Brain microvascular endothelial cell (primary cell): ENCODE measurements around the gene CA10.
A peak's percentile ranks its signal among the peaks of the same experiment; 100 is the strongest.

Experiments used
- DNase-seq: peaks from one replicate; pipeline ENCODE4 v3.0.0-alpha.2; 2020
- H3K27ac ChIP-seq: fragments of 250-450 bp; sonication (Bioruptor Pico); 2 replicates; pipeline ENCODE4 v1.5.1; 2020; ENCODE audit warnings: mild to moderate bottlenecking, moderate library complexity
- H3K27me3 ChIP-seq: fragments of 250-450 bp; sonication (Bioruptor Pico); replicated peaks from 2 replicates; pipeline ENCODE4 v1.5.1; 2020; ENCODE audit warnings: mild to moderate bottlenecking
- H3K36me3 ChIP-seq: fragments of 250-450 bp; sonication (Bioruptor Pico); replicated peaks from 2 replicates; pipeline ENCODE4 v1.5.1; 2020; ENCODE audit warnings: mild to moderate bottlenecking
- H3K4me3 ChIP-seq: 2 replicates; pipeline ENCODE4 v1.5.1; 2011; ENCODE audit warnings: low read depth, mild to moderate bottlenecking, control low read depth, low read length, moderate library complexity
- in situ Hi-C: cut with HindIII; loops from 2 replicates; pipeline ENCODE4 v1.10.0; 2017; ENCODE audit warnings: low sequenced_read_pairs, low pct_ligation_motif_present
- TF ChIP-seq, protein P1 (sequence below): IDR thresholded peaks from 2 replicates; pipeline ENCODE4 v1.5.1; 2011; ENCODE audit warnings: low read depth, mild to moderate bottlenecking, moderate library complexity, low read length, control low read depth, inconsistent platforms; ENCODE audit errors: missing control alignments

CA10 gene

DNA sequence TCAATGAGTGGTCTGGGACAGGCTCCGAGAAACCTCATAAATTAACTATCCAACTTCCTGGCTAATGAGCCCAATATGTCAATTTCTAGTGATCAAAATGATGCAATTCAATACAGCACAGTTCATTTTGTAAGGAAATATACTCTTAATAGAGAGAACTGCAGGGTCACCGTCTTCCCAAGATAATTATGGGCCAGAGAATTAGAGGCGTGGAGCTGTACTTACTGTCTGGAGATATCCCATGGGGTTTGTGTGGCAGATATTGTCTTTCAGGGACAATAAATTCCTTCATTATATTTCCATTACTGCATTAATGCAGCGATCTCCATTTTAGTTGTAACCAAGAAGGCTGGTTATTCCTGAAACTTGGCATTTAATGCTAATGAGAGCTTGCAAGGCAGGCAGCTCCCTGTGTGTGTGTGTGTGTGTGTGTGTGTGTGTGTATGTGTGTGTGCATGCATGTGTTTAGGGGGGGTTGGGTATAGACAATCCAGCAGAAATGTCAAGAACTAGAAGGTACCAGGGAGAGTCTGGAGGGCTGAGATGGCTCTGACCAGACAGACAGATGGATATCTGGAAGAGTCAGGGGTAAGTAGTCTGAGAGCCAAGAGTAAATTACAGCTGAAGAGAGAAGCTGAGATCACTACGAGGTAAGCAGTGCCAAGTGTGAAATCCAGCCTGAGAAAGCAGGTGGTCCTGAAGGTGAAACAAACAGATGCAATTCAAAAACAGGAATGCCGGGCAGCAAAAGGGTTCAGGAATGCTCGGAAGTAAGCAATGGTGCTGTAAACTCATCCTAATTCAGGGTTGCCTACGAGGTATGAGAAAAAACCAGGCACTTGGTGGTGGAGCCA lies 393.0 kb downstream of the CA10 start:
- H3K27me3 ChIP-seq: no peaks in the 10 kb centered on the region
- no peak overlapping the region for H3K27ac ChIP-seq
- in situ Hi-C loops: no loop called here
- TF ChIP-seq, protein P1, sequence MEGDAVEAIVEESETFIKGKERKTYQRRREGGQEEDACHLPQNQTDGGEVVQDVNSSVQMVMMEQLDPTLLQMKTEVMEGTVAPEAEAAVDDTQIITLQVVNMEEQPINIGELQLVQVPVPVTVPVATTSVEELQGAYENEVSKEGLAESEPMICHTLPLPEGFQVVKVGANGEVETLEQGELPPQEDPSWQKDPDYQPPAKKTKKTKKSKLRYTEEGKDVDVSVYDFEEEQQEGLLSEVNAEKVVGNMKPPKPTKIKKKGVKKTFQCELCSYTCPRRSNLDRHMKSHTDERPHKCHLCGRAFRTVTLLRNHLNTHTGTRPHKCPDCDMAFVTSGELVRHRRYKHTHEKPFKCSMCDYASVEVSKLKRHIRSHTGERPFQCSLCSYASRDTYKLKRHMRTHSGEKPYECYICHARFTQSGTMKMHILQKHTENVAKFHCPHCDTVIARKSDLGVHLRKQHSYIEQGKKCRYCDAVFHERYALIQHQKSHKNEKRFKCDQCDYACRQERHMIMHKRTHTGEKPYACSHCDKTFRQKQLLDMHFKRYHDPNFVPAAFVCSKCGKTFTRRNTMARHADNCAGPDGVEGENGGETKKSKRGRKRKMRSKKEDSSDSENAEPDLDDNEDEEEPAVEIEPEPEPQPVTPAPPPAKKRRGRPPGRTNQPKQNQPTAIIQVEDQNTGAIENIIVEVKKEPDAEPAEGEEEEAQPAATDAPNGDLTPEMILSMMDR: no peak
- DNase-seq: no peak
- H3K4me3 ChIP-seq: no peak overlapping the region
- no peaks in the 10 kb centered on the region for H3K36me3 ChIP-seq

DNA sequence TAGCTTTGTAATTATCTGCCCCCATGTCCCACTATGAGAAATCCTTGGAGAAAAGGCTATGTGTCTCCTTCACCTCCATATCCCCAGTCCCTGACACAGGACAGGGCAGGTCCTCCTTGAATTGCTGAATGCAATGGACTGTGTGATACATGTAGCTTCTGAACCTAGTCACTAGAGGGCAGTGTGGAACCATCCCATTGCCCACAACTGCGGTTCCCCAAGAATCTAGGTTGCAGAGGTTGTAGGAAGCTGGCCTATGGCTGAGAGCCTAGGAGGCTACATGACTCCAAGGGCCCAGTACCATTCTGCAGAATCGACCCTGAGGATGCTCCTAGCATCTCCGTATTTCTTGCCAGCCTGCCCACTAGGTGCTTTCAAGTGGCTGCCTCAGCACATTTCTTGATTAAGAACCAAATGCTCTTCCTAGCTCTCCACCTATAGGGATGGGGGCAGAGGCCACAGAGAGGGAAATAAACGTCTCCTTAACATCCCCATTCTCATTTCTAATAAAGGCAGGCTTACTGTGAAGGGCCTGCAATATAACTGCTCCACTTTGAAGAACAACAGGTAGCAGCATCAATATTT lies 394.0 kb downstream of the CA10 start:
- DNase-seq: peak; percentile 35
- TF ChIP-seq, protein P1: peak; percentile 91
- Histone ChIP-seq H3K36me3 (no peaks in the 10 kb centered on the region), H3K27me3 (no peaks in the 10 kb centered on the region), H3K27ac (no peak overlapping the region), H3K4me3 (no peak overlapping the region)
- in situ Hi-C loops: no loop called here

DNA sequence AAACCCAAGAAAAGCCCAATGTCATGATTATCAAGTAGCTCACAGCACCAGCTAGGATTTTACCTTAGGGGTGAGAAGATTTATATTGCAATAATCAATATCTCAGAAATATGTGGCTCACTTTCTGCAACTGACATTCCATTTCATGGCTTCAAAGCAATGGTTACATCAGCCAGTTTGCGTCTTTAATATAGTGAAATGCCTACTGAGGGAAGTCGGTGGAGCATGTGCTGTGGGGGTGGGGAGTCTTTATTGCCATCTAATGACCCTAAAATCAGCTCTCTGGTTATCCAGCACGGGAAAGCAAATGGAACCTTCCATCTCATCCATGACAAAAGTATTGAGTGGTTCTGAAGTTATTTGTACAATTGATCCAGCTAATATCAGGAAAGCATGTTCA lies 395.5 kb downstream of the CA10 start:
- no peak overlapping the region for H3K4me3 ChIP-seq
- H3K36me3 ChIP-seq: no peaks in the 10 kb centered on the region
- in situ Hi-C loops: no loop called here
- TF ChIP-seq, protein P1: no peak
- no peak overlapping the region for H3K27ac ChIP-seq
- H3K27me3 ChIP-seq: no peaks in the 10 kb centered on the region
- no peak for DNase-seq

DNA sequence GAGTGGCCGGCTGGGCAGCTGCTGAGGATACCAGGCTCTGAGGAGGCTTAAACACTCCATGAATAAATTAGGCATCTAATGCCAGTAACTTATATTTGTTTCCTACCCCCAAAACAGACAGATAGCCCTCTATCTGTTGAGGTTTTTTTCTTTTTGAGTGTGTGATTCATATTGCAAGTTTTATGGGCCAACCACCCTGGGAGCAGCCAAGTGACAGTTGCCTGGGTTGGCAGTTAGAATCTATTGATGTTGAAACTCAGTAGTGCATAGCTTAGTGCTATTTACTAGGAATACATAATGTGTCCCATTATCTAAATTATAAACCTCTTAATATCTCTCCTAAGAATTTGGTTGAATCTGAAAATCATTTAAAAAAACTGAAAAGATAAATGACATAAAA lies 397.4 kb downstream of the CA10 start:
- no peaks in the 10 kb centered on the region for H3K36me3 ChIP-seq
- no peak overlapping the region for H3K27ac ChIP-seq
- no peak for DNase-seq
- no peak overlapping the region for H3K4me3 ChIP-seq
- no peaks in the 10 kb centered on the region for H3K27me3 ChIP-seq
- TF ChIP-seq, protein P1: no peak
- in situ Hi-C loops: no loop called here

DNA sequence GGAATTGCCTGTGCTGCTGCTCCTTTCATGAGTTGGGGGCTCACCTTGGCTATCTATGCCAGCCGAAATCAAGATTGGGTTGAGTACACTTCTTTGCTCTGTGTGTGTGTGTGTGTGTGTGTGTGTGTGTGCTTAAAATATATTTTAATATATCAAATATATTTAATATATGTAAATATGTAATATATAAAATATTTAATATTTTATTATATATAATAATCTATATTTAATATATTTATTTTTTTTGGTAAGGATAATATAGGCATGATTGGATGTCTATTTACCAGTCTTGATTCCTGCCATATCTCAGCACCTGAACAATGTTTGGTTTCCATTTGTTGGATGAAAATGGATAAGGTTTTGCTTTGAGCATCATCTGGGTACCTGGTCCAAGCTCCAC lies 399.3 kb downstream of the CA10 start:
- TF ChIP-seq, protein P1: no peak
- no peaks in the 10 kb centered on the region for H3K27me3 ChIP-seq
- in situ Hi-C loops: no loop called here
- no peak for DNase-seq
- H3K4me3 ChIP-seq: no peak overlapping the region
- no peaks in the 10 kb centered on the region for H3K36me3 ChIP-seq
- no peak overlapping the region for H3K27ac ChIP-seq

DNA sequence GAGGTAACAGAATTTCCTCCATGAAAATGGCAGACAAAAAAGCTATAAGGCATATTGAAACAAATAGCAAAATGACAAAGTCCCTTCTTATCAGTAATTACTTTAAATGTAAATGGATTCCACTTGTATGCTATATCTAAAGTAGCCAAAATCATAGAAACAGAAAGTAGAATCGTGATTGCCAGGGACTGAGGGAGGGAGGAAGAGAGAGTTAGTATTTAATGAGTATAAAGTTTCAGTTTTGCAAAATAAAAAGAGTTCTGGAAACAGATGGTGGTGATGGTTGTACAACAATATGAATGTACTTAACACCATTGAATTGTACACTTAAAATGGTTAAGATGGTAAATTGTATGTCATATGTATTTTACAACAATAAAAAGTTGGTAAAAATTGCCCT lies 407.4 kb downstream of the CA10 start:
- no peak overlapping the region for H3K4me3 ChIP-seq
- DNase-seq: no peak

More for the DNA sequence above, 407.4 kb downstream of the CA10 start:
- TF ChIP-seq, protein P1: no peak
- no peaks in the 10 kb centered on the region for H3K27me3 ChIP-seq
- in situ Hi-C loops: no loop called here
- H3K36me3 ChIP-seq: no peaks in the 10 kb centered on the region
- H3K27ac ChIP-seq: no peak overlapping the region
